ENCODE data around the gene TINCR. TPM values are rescaled to one million over a fixed set of nuclear protein-coding genes. Genes with fewer than 3 reads are reported as not detected.

TINCR gene
- total and polyA plus RNA-seq, 4 donors, result 0.05 to 0.08 TPM; not detected in 2

DNA sequence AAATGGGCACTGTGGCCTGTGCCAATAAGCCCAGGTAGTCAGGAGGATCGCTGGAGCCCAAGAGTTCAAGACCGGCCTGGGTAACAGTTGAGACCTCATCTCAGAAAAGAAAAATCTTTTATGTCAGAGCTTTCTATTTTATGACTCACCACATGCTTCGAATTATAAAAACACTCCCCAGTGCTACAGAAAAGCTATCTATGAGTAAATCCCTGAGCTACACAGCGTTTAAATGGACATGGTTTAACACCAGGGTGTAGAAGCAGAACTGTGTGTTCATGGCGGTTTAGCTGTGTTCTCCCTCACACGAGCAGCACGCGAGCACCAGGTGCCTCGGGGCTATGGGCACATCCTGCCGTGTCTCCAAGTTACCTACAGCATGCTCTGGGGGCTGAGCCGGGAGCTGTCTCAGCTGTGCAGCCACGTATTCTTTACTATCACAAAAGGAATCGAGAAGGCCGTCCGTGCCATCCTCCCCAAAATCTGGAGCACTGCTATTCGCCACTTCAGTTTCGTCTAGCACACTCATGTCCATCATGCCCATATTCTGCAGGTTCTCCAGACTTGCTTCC, 48.1 kb upstream of the TINCR start:
- no peak for DNase-seq (ENCODE audit: low spot score)
- TF ChIP-seq YY1 (IDR thresholded peaks at IDR 0.05) (no peak), JUND (IDR thresholded peaks at IDR 0.05) (no peak), RAD21 (IDR thresholded peaks at IDR 0.05) (no peak), FOXA1 (IDR thresholded peaks at IDR 0.05) (no peak), REST (IDR thresholded peaks at IDR 0.05) (no peak), HNF4A (conservative IDR thresholded peaks at IDR 0.05) (no peak), TAF1 (conservative IDR thresholded peaks at IDR 0.05) (no peak), ZBTB33 (IDR thresholded peaks at IDR 0.05) (no peak), RXRA (IDR thresholded peaks at IDR 0.05) (no peak), GABPA (IDR thresholded peaks at IDR 0.05 in 1 of 2, conservative IDR thresholded peaks at IDR 0.05 in 1 of 2) (no peak), NR2F2 (IDR thresholded peaks at IDR 0.05) (no peak), HNF4G (IDR thresholded peaks at IDR 0.05) (no peak), EGR1 (IDR thresholded peaks at IDR 0.05; ENCODE audit: low read depth in 2 of 2) (no peak), SP1 (IDR thresholded peaks at IDR 0.05) (no peak)
- TF ChIP-seq, protein P1, sequence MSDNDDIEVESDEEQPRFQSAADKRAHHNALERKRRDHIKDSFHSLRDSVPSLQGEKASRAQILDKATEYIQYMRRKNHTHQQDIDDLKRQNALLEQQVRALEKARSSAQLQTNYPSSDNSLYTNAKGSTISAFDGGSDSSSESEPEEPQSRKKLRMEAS (IDR thresholded peaks at IDR 0.05), result no peak
- TF ChIP-seq, protein P2, sequence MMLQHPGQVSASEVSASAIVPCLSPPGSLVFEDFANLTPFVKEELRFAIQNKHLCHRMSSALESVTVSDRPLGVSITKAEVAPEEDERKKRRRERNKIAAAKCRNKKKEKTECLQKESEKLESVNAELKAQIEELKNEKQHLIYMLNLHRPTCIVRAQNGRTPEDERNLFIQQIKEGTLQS (IDR thresholded peaks at IDR 0.05), result no peak
- TF ChIP-seq, protein P3, sequence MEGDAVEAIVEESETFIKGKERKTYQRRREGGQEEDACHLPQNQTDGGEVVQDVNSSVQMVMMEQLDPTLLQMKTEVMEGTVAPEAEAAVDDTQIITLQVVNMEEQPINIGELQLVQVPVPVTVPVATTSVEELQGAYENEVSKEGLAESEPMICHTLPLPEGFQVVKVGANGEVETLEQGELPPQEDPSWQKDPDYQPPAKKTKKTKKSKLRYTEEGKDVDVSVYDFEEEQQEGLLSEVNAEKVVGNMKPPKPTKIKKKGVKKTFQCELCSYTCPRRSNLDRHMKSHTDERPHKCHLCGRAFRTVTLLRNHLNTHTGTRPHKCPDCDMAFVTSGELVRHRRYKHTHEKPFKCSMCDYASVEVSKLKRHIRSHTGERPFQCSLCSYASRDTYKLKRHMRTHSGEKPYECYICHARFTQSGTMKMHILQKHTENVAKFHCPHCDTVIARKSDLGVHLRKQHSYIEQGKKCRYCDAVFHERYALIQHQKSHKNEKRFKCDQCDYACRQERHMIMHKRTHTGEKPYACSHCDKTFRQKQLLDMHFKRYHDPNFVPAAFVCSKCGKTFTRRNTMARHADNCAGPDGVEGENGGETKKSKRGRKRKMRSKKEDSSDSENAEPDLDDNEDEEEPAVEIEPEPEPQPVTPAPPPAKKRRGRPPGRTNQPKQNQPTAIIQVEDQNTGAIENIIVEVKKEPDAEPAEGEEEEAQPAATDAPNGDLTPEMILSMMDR (IDR thresholded peaks at IDR 0.05; ENCODE audit: low read depth, low read length, missing input control), result no peak
- no peak overlapping the region for H3K9ac ChIP-seq (ENCODE audit: low read depth in 1 of 2, low read length in 2 of 2)
- H3K9me3 ChIP-seq (ENCODE audit: control insufficient read depth in 4 of 4, low read length in 3 of 4), result no peaks in the 10 kb centered on the region
- 96% methylated on average over 17 of the region's 17 CpGs for WGBS
- no peak overlapping the region for H3K4me3 ChIP-seq (ENCODE audit: low read depth in 1 of 3, low read length in 3 of 3)
- peaks cover 4 to 14% (median 12%) of the 10 kb centered on the region in 4 donors for H3K4me1 ChIP-seq (ENCODE audit: control insufficient read depth in 4 of 4, insufficient read depth in 4 of 4, low read length in 3 of 4)
- H3K27me3 ChIP-seq (ENCODE audit: control insufficient read depth in 4 of 4, insufficient read depth in 4 of 4, low read length in 3 of 4), result no peaks in the 10 kb centered on the region
- H3K36me3 ChIP-seq (ENCODE audit: control insufficient read depth in 4 of 4, insufficient read depth in 3 of 4, low read depth in 1 of 4, low read length in 3 of 4), result peaks cover 27 to 68% (median 55%) of the 10 kb centered on the region in 4 donors
- no peak overlapping the region for H3K27ac ChIP-seq (ENCODE audit: low read depth in 1 of 2, low read length in 2 of 2)

Data from liver (tissue), 9 donors.